Thyroid gland (tissue), 4 donors: ENCODE results near the gene DDX56. TPM values are rescaled to one million over a fixed set of nuclear protein-coding genes. Genes with fewer than 3 reads are reported as not detected.

ENCODE experiments used
- DNase-seq, 2 donors: peaks; one replicate each; pipeline ENCODE4 v3.0.0-alpha.2; 2019
- H3K27ac ChIP-seq, 3 donors: fragments of 200-600 bp; sonication (generic); 1 replicate in 2 of 3; 2 replicates in 1 of 3; pipeline ENCODE4 v1.5.1; 2016 to 2019; ENCODE audit warnings: mild to moderate bottlenecking in 1 of 3, moderate library complexity in 1 of 3
- H3K27me3 ChIP-seq: fragments of 200-600 bp; sonication (generic); one replicate; pipeline ENCODE4 v1.5.1; 2019
- H3K36me3 ChIP-seq, 2 donors: fragments of 200-600 bp; sonication (generic); one replicate each; pipeline ENCODE4 v1.5.1; 2016 to 2019
- H3K4me1 ChIP-seq, 2 donors: fragments of 200-600 bp; sonication (generic); one replicate each; pipeline ENCODE4 v1.5.1; 2017 to 2019
- H3K4me3 ChIP-seq, 3 donors: fragments of 200-600 bp; sonication (generic); replicated peaks in 1 of 3; 1 replicate in 2 of 3; 2 replicates in 1 of 3; pipeline ENCODE4 v1.5.1; 2016; ENCODE audit warnings: mild to moderate bottlenecking in 1 of 3
- H3K9me3 ChIP-seq: fragments of 200-600 bp; sonication (generic); one replicate; pipeline ENCODE4 v1.5.1; 2017
- CTCF ChIP-seq, 6 experiments: fragments of 200-600 bp in 3 of 6; fragments of 450-650 bp in 3 of 6; sonication (generic) in 3 of 6; IDR thresholded peaks; one replicate each; pipeline ENCODE4 v1.5.1; 2016 to 2019; ENCODE audit warnings: antibody characterized with exemption in 6 of 6, mild to moderate bottlenecking in 2 of 6, inconsistent platforms in 1 of 6, moderate library complexity in 1 of 6
- POLR2A ChIP-seq, 2 donors: fragments of 450-650 bp; IDR thresholded peaks; one replicate each; pipeline ENCODE4 v1.6.1; 2017; ENCODE audit warnings: antibody characterized with exemption in 2 of 2, mild to moderate bottlenecking in 2 of 2, moderate library complexity in 1 of 2
- WGBS, 2 donors: methylation state at CpG; one replicate each; pipeline ENCODE4 v1.1.5; 2017; 5-methylcytosine and 5-hydroxymethylcytosine counted together
- intact Hi-C: fragments of 100-400 bp; cut with DNase I; formaldehyde crosslinking; loops from one replicate; pipeline ENCODE4 v1.15.1; 2023
- total RNA-seq, 4 donors: library from RNA; depleted of rRNA; stranded (reverse); fragments of >200 nt; gene quantifications; one replicate each; pipeline ENCODE4 v1.2.3, GENCODE V29; 2016

Gene DDX56
- total RNA-seq, 4 donors from 2014 or later = 47.3 to 77.3 (median 62.1) TPM

GRCh38 chr7:44618753-44619152, 45.0 kb upstream of the DDX56 start:
- WGBS, 2 donors = 32 to 38% methylated on average over 3 of the region's 3 CpGs
- intact Hi-C loops = no loop called here
- Histone ChIP-seq H3K9me3 (no peaks in the 10 kb centered on the region), H3K36me3 (no peaks in the 10 kb centered on the region), H3K4me1 (peaks cover 81 to 86% of the 10 kb centered on the region in 2 donors), H3K27ac (peak overlapping the region; percentile 66 to 91 (median 87)), H3K4me3 (no peak overlapping the region), H3K27me3 (no peaks in the 10 kb centered on the region)
- peak in 1 of 2 donors; percentile 24 for TF ChIP-seq POLR2A (IDR thresholded peaks at IDR 0.05)
- no peak for TF ChIP-seq CTCF (IDR thresholded peaks at IDR 0.05)
- peak; percentile 89 to 92 for DNase-seq

- no peak overlapping the region for H3K4me3 ChIP-seq
- no peaks in the 10 kb centered on the region for H3K27me3 ChIP-seq
- intact Hi-C loops = no loop called here
- H3K4me1 ChIP-seq = peaks cover 74 to 80% of the 10 kb centered on the region in 2 donors
- H3K27ac ChIP-seq = peak overlapping the region; percentile 66 to 91 (median 87)
- WGBS, 2 donors = 94 to 97% methylated on average over 1 of the region's 1 CpG
- H3K9me3 ChIP-seq = no peaks in the 10 kb centered on the region
- no peaks in the 10 kb centered on the region for H3K36me3 ChIP-seq
- TF ChIP-seq POLR2A (IDR thresholded peaks at IDR 0.05) = no peak
- no peak for TF ChIP-seq CTCF (IDR thresholded peaks at IDR 0.05)
- DNase-seq = no peak
Measured at GRCh38 chr7:44618045-44618444, 44.3 kb upstream of the DDX56 start.

- Histone ChIP-seq H3K4me1 (peaks cover 67 to 73% of the 10 kb centered on the region in 2 donors), H3K4me3 (no peak overlapping the region), H3K36me3 (no peaks in the 10 kb centered on the region), H3K27me3 (no peaks in the 10 kb centered on the region), H3K27ac (peak overlapping the region; percentile 66 to 91 (median 87)), H3K9me3 (no peaks in the 10 kb centered on the region)
- TF ChIP-seq CTCF (IDR thresholded peaks at IDR 0.05) (no peak), POLR2A (IDR thresholded peaks at IDR 0.05) (no peak)
- intact Hi-C loops = no loop called here
- WGBS, 2 donors = 68 to 70% methylated on average over 2 of the region's 2 CpGs
- DNase-seq = no peak
Measured at GRCh38 chr7:44617225-44617890, 43.6 kb upstream of the DDX56 start.

- WGBS, 2 donors = 92 to 94% methylated on average over 12 of the region's 12 CpGs
- Histone ChIP-seq H3K27me3 (no peaks in the 10 kb centered on the region), H3K36me3 (no peaks in the 10 kb centered on the region), H3K9me3 (no peaks in the 10 kb centered on the region), H3K27ac (peak overlapping the region in 2 of 3 donors; percentile 79 to 90), H3K4me3 (no peak overlapping the region), H3K4me1 (peaks cover 59 to 65% of the 10 kb centered on the region in 2 donors)
- no peak for DNase-seq
- TF ChIP-seq POLR2A (IDR thresholded peaks at IDR 0.05) = no peak
- no peak for TF ChIP-seq CTCF (IDR thresholded peaks at IDR 0.05)
- intact Hi-C loops = no loop called here
Measured at GRCh38 chr7:44616545-44616944, 42.8 kb upstream of the DDX56 start.

- Histone ChIP-seq H3K27ac (peak overlapping the region; percentile 63 to 90 (median 79)), H3K4me1 (peaks cover 56 to 58% of the 10 kb centered on the region in 2 donors), H3K27me3 (no peaks in the 10 kb centered on the region), H3K9me3 (no peaks in the 10 kb centered on the region), H3K36me3 (no peaks in the 10 kb centered on the region), H3K4me3 (no peak overlapping the region)
- no peak for DNase-seq
- intact Hi-C loops = no loop called here
- 80 to 90% methylated on average over 5 of the region's 5 CpGs for WGBS, 2 donors
- TF ChIP-seq CTCF (IDR thresholded peaks at IDR 0.05) (no peak), POLR2A (IDR thresholded peaks at IDR 0.05) (no peak)
Measured at GRCh38 chr7:44615793-44616192, 42.1 kb upstream of the DDX56 start.
